Activated CD4-positive, alpha-beta T cell treated with anti-CD3 and anti-CD28 coated beads, Interleukin-2, amount 50 U/mL, for 4 hours (primary cell): ENCODE results near the gene ACOT4.
A peak's percentile ranks its signal among the peaks of the same experiment; 100 is the strongest.
"Not testable (repeated sequence)": the region's sequence is repeated elsewhere in the genome, so short reads cannot be mapped to it uniquely, and the experiment has no call there.

Experiments
- DNase-seq, 2 experiments: peaks; one replicate each; pipeline ENCODE4 v3.0.0-alpha.2; 2020

ACOT4 gene

GRCh38 chr14:73634011-73634833 lies 42.5 kb downstream of the ACOT4 start:
- no peak for DNase-seq

DNA sequence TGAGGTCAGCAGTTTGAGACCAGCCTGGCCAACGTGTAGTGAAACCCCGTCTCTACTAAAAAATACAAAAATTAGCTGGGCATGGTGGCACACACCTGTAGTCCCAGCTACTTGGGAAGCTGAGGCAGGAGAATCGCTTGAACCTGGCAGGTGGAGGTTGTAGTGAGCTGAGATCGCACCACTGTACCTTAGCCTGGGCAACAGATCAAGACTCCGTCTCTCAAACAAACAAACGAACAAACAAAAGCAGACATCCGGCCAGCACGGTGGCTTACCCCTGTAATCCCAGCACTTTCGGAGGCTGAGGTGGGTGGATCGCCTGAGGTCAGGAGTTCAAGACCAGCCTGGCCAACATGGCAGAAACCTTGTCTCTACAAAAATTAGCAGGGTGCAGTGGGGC lies 44.7 kb downstream of the ACOT4 start:
- not testable (repeated sequence) for DNase-seq

DNA sequence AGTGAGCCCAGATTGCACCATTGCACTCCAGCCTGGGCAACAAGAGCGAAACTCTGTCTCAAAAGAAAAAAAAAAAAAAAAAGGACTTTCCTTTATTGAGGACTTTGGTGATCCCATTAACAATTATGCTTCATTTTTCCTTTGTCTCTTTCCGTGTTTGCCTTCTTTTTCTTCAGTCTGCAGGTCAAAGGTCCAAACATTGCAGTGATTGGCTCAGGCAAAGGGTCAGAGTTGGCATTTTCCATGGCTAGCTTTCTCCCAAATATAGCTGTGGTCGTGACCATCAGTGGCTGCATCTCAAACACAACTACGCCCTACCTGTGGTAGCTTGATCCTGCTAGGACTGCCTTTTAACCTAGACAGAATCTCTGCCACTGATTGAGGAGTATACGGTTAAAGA lies 46.2 kb downstream of the ACOT4 start:
- no peak for DNase-seq

- no peak for DNase-seq
Observed at GRCh38 chr14:73640796-73641365, 49.2 kb downstream of the ACOT4 start.

DNA sequence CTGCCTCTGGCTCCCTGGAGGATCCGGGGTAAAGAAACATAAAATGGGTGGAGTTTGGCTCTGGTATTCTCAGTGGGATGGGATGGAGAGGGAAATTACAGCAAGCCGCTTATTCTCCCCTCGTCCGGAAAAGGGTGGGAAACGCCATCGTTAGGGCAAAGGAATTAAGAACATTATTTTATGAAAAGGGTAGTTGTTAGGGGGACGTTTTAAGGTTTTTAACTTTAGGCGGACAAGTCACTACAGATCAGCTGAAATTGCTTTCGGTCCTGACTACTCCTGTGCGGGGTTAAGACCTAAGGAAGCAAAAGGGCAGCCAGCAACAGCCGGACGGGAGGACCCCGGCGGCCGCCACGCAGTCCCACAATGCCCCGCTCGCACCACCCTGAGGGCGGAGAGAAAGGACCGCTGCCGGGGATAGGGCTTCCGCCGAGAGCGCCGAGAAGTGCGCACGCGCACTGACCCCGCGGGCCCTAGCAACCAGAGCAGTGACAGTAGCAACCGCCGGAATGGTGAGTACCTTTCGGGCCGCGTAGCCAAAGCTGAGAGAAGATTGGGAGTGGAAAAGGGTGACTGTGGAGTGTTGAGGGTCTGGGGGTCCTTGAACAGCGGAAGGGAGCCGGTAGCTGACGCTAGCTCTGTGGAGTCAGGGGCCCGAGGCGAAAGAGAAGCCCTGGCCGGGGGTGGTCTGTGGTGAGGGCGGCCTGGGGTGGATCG lies 53.0 kb downstream of the ACOT4 start, which contains the start of gene DNAL1:
TSS of gene DNAL1 (plus strand) at position 456 of the 717 bp plus-strand sequence. CDS start at position 510, 54 bp downstream.
- peak; percentile 84 to 86 for DNase-seq

GRCh38 chr14:73645248-73645610 lies 53.6 kb downstream of the ACOT4 start:
- no peak for DNase-seq
